KMS-11 (cell line): ENCODE data around the gene NEK1.

Experiments
- H2AFZ ChIP-seq: fragments of 200-600 bp; sonication (generic); 2 replicates; pipeline ENCODE4 v1.6.1; 2016; ENCODE audit warnings: antibody characterized with exemption, mixed run types, low read depth
- H3K27ac ChIP-seq: fragments of 200-600 bp; sonication (generic); 2 replicates; pipeline ENCODE4 v1.6.1; 2016; ENCODE audit warnings: mild to moderate bottlenecking, mixed run types
- H3K27me3 ChIP-seq: fragments of 200-600 bp; sonication (generic); 2 replicates; pipeline ENCODE4 v1.6.1; 2017; ENCODE audit warnings: mild to moderate bottlenecking, low read depth, mixed run types, moderate library complexity; ENCODE audit not compliant: insufficient read depth
- H3K36me3 ChIP-seq: fragments of 200-600 bp; sonication (generic); 2 replicates; pipeline ENCODE4 v1.6.1; 2017; ENCODE audit warnings: mild to moderate bottlenecking, mixed run types; ENCODE audit not compliant: insufficient read depth
- H3K4me1 ChIP-seq: fragments of 200-600 bp; sonication (generic); 2 replicates; pipeline ENCODE4 v1.6.1; 2016; ENCODE audit warnings: mild to moderate bottlenecking, low read depth, mixed run types; ENCODE audit not compliant: poor library complexity, severe bottlenecking
- H3K4me2 ChIP-seq: fragments of 200-600 bp; sonication (generic); 2 replicates; pipeline ENCODE4 v1.7.0; 2016; ENCODE audit warnings: mild to moderate bottlenecking, mixed run types
- H3K4me3 ChIP-seq: fragments of 200-600 bp; sonication (generic); IDR thresholded peaks from 2 replicates; pipeline ENCODE4 v1.6.1; 2017; ENCODE audit warnings: low read depth, low read length, mixed read lengths; ENCODE audit not compliant: insufficient read depth
- H3K79me2 ChIP-seq: fragments of 200-600 bp; sonication (generic); 2 replicates; pipeline ENCODE4 v1.6.1; 2016; ENCODE audit warnings: low read depth, mixed run types; ENCODE audit not compliant: insufficient read depth
- H3K9ac ChIP-seq: fragments of 200-600 bp; sonication (generic); 2 replicates; pipeline ENCODE4 v1.6.1; 2016; ENCODE audit warnings: mild to moderate bottlenecking, mixed run types
- H4K20me1 ChIP-seq: fragments of 200-600 bp; sonication (generic); 2 replicates; pipeline ENCODE4 v1.6.1; 2016; ENCODE audit warnings: mild to moderate bottlenecking, mixed run types; ENCODE audit not compliant: insufficient read depth
- TF ChIP-seq, protein P1 (sequence below): fragments of 200-600 bp; sonication (generic); conservative IDR thresholded peaks from 2 replicates; pipeline ENCODE4 v1.6.1; 2017; ENCODE audit warnings: low read depth, mild to moderate bottlenecking, antibody characterized with exemption, low read length, moderate library complexity, mixed read lengths

Gene NEK1

DNA sequence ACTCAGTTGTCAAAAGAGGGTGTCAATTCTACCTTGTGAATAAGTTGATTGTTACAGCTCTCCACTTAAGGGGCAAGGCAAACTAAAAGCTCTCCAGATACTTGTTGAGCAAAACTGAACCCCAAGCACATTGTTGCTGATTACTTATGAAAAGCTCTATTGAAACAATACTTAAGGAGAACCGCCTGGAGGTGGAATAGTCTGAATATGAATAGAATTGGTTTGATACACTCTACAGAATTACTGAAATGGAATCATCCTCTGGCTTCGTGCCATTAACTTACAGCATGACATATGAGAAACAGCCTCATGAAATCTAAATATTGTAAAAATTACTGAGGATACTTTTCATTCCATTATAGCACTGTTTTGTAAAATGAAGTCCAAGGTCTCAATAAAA is 214.6 kb downstream of the NEK1 start:
- no peaks in the 10 kb centered on the region for H3K4me1 ChIP-seq
- H3K36me3 ChIP-seq, result no peaks in the 10 kb centered on the region
- no peak overlapping the region for H3K4me2 ChIP-seq
- no peak overlapping the region for H3K9ac ChIP-seq
- no peak overlapping the region for H3K4me3 ChIP-seq
- no peaks in the 10 kb centered on the region for H4K20me1 ChIP-seq
- H3K27me3 ChIP-seq, result no peaks in the 10 kb centered on the region
- TF ChIP-seq, protein P1, sequence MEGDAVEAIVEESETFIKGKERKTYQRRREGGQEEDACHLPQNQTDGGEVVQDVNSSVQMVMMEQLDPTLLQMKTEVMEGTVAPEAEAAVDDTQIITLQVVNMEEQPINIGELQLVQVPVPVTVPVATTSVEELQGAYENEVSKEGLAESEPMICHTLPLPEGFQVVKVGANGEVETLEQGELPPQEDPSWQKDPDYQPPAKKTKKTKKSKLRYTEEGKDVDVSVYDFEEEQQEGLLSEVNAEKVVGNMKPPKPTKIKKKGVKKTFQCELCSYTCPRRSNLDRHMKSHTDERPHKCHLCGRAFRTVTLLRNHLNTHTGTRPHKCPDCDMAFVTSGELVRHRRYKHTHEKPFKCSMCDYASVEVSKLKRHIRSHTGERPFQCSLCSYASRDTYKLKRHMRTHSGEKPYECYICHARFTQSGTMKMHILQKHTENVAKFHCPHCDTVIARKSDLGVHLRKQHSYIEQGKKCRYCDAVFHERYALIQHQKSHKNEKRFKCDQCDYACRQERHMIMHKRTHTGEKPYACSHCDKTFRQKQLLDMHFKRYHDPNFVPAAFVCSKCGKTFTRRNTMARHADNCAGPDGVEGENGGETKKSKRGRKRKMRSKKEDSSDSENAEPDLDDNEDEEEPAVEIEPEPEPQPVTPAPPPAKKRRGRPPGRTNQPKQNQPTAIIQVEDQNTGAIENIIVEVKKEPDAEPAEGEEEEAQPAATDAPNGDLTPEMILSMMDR, result no peak
- H3K27ac ChIP-seq, result no peak overlapping the region
- H2AFZ ChIP-seq, result no peak overlapping the region
- H3K79me2 ChIP-seq, result no peaks in the 10 kb centered on the region

DNA sequence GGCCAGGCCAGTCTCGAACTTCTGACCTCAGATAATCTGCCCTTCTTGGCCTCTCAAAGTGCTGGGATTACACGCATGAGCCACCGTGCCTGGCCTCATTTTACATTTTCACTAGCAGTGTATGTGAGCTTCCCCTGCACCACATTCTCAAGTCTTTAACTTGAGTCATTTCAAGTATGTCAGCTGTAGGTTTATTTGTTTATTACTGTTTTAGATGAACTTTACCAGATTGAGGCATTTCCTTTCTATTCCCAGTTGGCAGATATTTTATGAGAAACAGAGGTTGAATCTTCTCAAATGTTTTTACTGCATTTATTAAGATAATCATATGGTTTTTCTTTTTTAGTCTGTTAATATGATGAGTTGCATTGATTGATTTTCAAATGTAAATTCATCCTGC is 227.0 kb downstream of the NEK1 start:
- Histone ChIP-seq H3K79me2 (no peaks in the 10 kb centered on the region), H3K4me2 (no peak overlapping the region), H4K20me1 (no peaks in the 10 kb centered on the region), H3K4me1 (no peaks in the 10 kb centered on the region), H3K9ac (no peak overlapping the region), H2AFZ (no peak overlapping the region), H3K27ac (no peak overlapping the region), H3K4me3 (no peak overlapping the region), H3K36me3 (no peaks in the 10 kb centered on the region), H3K27me3 (no peaks in the 10 kb centered on the region)
- TF ChIP-seq, protein P1, result no peak

DNA sequence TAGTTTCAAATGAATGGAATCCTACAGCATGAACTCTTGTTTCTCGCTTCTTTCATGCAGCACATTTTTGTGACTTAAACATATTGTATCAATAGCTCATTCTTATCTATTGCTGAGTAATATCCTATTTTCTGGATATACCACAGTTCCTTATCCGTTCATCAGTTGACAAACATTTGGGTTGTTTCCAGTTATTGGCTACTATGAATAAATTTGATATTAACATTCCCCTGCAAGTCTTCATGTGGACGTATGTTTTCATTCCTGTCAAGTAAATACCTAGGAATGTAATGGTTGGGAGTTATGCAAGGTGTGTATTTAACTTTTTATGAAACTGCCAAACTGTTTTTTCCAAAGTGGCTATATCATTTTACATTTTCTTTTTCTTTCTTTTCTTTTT is 227.6 kb downstream of the NEK1 start:
- TF ChIP-seq, protein P1, result no peak
- H3K27ac ChIP-seq, result no peak overlapping the region
- H4K20me1 ChIP-seq, result no peaks in the 10 kb centered on the region

DNA sequence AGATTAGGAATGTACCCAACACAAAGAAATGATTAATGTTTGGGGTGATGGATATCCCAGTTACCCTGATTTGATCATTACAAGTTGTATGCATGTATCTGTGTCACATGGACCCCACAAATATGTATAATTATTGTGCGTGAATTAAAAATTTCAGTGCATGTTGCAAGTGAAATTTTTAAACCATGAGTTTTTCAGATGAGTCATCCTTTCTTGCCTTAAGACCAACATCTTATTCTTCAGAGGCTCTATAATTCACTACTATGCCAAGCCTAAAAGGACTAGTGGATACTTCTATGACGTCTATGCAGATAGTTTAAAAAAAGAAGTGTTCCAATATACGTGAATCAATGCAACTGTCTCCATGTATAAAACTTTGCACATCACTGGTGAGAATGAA is 228.7 kb downstream of the NEK1 start:
- Histone ChIP-seq H3K27me3 (no peaks in the 10 kb centered on the region), H3K4me3 (no peak overlapping the region), H3K9ac (no peak overlapping the region), H3K79me2 (no peaks in the 10 kb centered on the region), H3K4me1 (no peaks in the 10 kb centered on the region), H3K4me2 (no peak overlapping the region), H2AFZ (no peak overlapping the region), H3K36me3 (no peaks in the 10 kb centered on the region), H4K20me1 (no peaks in the 10 kb centered on the region), H3K27ac (no peak overlapping the region)
- TF ChIP-seq, protein P1, result no peak

More for the DNA sequence above, 227.6 kb downstream of the NEK1 start:
- no peaks in the 10 kb centered on the region for H3K79me2 ChIP-seq
- H2AFZ ChIP-seq, result no peak overlapping the region
- no peak overlapping the region for H3K9ac ChIP-seq
- H3K4me1 ChIP-seq, result no peaks in the 10 kb centered on the region
- no peaks in the 10 kb centered on the region for H3K27me3 ChIP-seq
- no peaks in the 10 kb centered on the region for H3K36me3 ChIP-seq
- no peak overlapping the region for H3K4me2 ChIP-seq
- no peak overlapping the region for H3K4me3 ChIP-seq

DNA sequence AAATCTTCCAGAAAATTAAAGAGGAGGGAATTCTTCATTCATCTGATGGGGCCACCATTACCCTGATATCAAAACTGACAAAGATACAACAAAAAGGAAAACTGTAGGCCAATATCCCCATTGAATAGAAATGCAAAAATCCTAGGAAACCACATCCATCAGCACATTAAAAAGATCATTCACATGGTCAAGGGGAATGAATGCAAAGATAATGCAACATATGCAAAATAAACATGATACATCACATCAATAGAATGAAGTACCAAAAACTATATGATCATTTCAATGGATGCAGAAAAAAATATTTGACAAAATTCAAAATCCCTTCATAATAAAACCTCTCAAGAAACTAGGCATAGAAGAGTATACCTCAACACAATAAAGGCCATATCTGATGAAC is 232.7 kb downstream of the NEK1 start:
- Histone ChIP-seq H3K27me3 (no peaks in the 10 kb centered on the region), H3K4me1 (no peaks in the 10 kb centered on the region), H3K4me3 (no peak overlapping the region), H3K36me3 (no peaks in the 10 kb centered on the region), H4K20me1 (no peaks in the 10 kb centered on the region), H3K9ac (no peak overlapping the region), H3K4me2 (no peak overlapping the region), H3K79me2 (no peaks in the 10 kb centered on the region), H3K27ac (no peak overlapping the region), H2AFZ (no peak overlapping the region)
- TF ChIP-seq, protein P1, result no peak
